ENCODE results near the gene HOXA6.

HOXA6 gene

DNA sequence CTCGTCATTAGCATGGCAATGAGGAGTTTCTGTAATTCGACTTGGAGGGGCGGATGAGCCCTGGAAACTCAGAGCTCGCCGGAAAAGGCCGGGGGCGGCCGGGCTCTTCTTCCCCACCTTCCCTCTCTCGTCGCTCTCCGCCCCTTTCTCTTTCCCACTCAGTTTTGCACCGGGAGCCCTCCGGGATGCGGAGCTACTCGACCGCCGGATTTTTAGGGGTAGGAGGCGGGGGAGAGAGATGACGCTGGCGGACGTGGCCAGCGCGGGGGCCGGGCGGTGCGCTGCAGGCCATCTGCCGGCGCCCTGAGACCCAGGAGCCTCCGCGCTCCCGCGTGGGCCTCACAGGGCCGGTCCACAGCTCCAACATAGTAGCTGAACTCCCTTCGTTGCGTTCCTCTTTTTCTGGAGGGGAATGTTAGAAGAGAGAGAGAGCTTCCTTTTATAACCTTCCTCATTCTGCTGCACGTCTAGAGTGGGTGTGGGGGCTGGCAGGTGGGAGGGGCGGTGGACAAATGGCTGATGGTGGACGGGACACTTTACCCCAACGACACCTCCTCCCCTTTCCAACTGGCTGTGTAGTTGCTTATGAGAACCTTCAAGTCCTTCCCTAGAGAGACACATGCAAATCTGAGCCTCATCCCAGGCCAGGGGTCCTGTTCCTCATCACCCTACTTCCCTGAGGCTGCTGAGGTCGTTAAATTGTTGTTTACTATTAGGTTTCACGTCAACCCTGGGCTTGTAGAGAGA is 50.6 kb downstream of the HOXA6 start:
- H3K27ac ChIP-seq: peak overlapping the region; percentile 95
- TF ChIP-seq, protein P1, sequence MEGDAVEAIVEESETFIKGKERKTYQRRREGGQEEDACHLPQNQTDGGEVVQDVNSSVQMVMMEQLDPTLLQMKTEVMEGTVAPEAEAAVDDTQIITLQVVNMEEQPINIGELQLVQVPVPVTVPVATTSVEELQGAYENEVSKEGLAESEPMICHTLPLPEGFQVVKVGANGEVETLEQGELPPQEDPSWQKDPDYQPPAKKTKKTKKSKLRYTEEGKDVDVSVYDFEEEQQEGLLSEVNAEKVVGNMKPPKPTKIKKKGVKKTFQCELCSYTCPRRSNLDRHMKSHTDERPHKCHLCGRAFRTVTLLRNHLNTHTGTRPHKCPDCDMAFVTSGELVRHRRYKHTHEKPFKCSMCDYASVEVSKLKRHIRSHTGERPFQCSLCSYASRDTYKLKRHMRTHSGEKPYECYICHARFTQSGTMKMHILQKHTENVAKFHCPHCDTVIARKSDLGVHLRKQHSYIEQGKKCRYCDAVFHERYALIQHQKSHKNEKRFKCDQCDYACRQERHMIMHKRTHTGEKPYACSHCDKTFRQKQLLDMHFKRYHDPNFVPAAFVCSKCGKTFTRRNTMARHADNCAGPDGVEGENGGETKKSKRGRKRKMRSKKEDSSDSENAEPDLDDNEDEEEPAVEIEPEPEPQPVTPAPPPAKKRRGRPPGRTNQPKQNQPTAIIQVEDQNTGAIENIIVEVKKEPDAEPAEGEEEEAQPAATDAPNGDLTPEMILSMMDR (conservative IDR thresholded peaks at IDR 0.05; ENCODE audit: low read depth): no peak
- ChIA-PET POLR2A (ENCODE audit: low non-redundant PET) (interaction anchor here (0.5 to 0.7 kb wide), 2 partner anchors 14 to 909 kb away, joined by 3 to 4 read pairs; no protein-coding TSS in a partner anchor), CTCF (interaction anchor here (0.6 to 3.3 kb wide), 9 partner anchors 17 to 611 kb away, joined by 3 to 13 read pairs (median 5); partner anchors contain the start of gene HOXA5)
- DNase-seq (ENCODE audit: low spot score): peak; percentile 56

DNA sequence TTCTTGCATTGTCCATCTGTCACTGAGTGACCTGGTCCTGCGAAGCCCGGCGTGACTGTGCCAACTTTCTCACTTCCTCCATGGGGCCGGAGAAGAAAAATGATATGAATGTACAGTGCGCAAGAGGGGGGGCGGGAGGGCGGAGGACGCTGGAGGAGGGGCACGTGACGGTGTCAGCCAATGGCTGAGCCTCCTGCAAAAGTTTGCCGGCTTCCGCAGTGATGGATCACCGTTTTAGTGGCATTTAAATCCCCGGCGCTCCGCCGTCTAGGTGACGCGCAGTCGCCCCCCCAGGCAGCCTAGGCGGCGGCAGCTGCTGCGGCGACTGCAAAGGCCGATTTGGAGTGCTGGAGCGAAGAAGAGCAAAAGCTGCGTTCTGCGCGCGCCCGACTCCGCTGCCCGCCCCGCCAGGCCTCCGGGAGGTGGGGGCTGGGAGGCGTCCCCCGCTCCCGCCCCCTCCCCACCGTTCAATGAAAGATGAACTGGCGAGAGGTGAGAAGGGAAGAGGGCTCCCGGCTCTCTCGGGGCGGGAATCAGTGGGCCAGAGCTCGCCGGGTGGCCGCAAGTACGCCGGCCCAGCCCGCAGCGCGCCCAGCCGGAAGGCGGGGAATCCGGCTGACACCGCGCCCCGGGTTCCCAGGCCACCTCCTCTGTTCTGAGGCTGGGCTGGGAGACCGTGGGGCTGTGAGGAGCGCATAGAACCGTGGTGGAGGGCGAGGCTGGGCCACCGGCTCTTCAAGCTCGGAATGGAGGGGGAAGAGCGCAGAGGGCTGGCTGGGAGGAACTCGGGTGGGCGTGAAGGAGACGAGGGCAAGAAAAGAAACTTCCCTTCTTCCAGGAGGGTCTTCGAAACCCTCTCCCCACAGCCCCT is 51.4 kb downstream of the HOXA6 start, which contains the start of gene HOXA1:
TSS of gene HOXA1 (minus strand) at position 104 of the 871 bp plus-strand sequence. CDS start at position 16, 88 bp downstream.
- peak; percentile 98 for DNase-seq (ENCODE audit: low spot score)
- H3K27ac ChIP-seq: peak within 1 kb of the TSS; percentile 95
- ChIA-PET CTCF (interaction anchor here (0.5 to 3.3 kb wide), 11 partner anchors 17 to 1280 kb away, joined by 3 to 13 read pairs (median 4); partner anchors contain the start of gene HOXA5), POLR2A (ENCODE audit: low non-redundant PET) (interaction anchor here (0.5 to 0.7 kb wide), 3 partner anchors 15 to 902 kb away, joined by 3 read pairs; no protein-coding TSS in a partner anchor)
- TF ChIP-seq, protein P1 (conservative IDR thresholded peaks at IDR 0.05; ENCODE audit: low read depth): no peak

Measured in RWPE1 (cell line).